ENCODE results near the gene DLG1. TPM values are rescaled to one million over a fixed set of nuclear protein-coding genes. Genes with fewer than 3 reads are reported as not detected.

The DLG1 gene
- total RNA-seq, 4 donors from 2014 or later, result 49.6 to 78.9 (median 76.2) TPM

DNA sequence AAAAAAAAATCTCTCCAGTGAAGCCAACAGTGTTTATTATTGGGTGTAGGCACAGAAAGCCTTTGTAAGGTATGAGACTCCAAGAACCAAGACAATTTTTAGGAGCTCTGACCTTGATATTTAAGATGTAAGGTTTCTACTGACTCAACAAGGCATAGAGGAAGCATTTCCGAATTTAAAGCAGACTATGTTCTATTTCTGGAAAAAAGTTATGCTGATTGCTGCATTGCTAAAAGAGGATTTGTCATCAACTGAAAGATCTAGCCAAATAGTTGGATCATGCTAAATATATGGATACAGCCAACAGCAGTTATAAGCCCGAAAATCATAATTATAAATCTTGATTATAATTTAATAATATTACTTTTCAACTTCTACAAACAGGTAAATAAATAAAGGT, 215.5 kb downstream of the DLG1 start:
- TF ChIP-seq, protein P1, sequence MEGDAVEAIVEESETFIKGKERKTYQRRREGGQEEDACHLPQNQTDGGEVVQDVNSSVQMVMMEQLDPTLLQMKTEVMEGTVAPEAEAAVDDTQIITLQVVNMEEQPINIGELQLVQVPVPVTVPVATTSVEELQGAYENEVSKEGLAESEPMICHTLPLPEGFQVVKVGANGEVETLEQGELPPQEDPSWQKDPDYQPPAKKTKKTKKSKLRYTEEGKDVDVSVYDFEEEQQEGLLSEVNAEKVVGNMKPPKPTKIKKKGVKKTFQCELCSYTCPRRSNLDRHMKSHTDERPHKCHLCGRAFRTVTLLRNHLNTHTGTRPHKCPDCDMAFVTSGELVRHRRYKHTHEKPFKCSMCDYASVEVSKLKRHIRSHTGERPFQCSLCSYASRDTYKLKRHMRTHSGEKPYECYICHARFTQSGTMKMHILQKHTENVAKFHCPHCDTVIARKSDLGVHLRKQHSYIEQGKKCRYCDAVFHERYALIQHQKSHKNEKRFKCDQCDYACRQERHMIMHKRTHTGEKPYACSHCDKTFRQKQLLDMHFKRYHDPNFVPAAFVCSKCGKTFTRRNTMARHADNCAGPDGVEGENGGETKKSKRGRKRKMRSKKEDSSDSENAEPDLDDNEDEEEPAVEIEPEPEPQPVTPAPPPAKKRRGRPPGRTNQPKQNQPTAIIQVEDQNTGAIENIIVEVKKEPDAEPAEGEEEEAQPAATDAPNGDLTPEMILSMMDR (IDR thresholded peaks at IDR 0.05; ENCODE audit: low read depth), result no peak

DNA sequence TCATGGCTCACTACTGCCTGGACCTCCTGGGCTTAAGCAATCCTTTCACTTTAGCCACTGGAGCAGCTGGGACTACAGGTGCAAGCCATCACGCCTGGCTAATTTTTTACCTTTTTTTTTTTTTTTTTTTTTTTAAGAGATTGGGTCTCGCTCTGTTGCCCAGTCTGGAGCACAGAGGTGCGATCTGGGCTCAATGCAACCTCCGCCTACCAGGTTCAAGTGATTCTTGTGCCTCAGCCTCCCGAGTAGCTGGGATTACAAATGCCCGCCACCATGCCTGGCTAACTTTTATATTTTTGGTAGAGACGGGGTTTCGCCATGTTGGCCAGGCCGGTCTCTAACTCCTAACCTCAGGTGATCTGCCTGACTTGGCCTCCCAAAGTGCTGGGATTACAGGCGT, 218.1 kb downstream of the DLG1 start:
- TF ChIP-seq, protein P1 (IDR thresholded peaks at IDR 0.05; ENCODE audit: low read depth), result no peak

DNA sequence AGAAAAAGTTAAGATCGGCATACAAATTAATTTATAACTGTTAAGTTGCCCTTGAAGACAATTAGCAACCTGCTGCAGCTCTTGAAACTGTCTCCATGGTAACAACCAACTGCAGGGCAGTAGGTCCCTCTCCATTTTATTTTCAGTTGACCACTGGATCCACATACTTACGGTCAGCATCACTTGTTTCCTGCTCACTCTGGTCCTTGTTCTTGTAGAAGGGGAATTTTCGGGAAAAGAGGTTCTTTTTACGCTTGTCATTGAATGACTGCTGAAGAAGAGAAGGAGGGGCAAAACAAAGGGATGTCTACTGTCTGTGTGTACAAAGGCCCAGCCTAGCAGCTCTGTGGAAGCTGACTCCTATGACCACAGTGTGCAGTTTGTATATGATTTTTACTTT, 222.0 kb downstream of the DLG1 start:
- TF ChIP-seq, protein P1 (IDR thresholded peaks at IDR 0.05; ENCODE audit: low read depth), result no peak

DNA sequence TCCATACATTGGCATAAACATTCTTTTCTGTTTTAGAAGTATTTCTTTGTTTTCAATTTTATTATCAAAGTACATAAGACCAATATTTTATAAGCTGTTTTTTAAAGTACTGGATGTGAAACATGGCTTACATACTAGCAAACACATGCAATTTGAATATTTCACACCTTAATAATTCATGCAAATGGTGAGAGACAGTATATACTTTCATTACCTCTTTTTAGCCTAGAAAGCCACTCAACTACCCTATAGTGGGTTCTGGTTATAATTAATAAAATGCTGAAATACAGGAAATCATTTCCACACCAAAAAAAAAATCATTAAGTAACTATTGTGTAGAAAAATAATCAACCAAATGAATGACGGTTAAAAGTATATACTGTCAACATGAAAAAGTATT, 230.3 kb downstream of the DLG1 start:
- TF ChIP-seq, protein P1 (IDR thresholded peaks at IDR 0.05; ENCODE audit: low read depth), result no peak

DNA sequence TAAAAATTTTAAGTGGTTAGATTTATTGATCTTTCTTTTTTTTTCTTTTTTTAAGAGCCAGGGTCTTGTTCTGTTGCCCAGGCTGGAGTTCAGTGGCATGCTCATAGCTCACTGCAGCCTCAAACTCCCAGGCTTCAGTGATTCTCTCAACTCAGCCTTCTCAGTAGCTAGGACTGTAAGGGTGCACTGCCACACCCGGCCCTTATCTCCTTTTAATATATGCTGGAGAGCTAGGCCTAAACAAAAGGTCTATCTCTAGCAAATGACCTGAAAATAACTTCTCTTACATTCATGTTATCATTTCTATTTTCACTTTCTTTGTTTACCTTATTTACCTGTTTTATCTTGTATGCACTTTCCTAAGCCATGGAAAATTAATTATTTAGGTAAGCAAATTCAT, 233.6 kb downstream of the DLG1 start:
- TF ChIP-seq, protein P1 (IDR thresholded peaks at IDR 0.05; ENCODE audit: low read depth), result no peak

DNA sequence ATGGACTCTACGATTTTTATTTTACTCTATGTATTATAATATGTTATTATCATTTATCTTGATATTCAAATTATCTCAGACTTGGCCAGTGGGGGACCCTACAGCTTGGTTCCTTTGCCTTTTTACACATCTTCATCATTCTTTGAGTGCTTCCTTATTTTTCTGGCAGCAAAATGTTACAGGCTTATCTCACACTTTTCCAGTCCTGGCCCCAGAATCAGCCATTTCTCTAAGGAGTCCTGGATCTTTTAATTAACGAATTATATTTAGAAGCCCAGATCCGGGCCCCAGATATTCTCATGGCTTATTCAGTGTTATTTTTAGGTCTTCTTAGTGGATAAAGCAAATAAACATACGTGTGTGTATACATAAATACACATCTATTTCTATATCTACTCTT, 236.0 kb downstream of the DLG1 start:
- TF ChIP-seq, protein P1 (IDR thresholded peaks at IDR 0.05; ENCODE audit: low read depth), result no peak

DNA sequence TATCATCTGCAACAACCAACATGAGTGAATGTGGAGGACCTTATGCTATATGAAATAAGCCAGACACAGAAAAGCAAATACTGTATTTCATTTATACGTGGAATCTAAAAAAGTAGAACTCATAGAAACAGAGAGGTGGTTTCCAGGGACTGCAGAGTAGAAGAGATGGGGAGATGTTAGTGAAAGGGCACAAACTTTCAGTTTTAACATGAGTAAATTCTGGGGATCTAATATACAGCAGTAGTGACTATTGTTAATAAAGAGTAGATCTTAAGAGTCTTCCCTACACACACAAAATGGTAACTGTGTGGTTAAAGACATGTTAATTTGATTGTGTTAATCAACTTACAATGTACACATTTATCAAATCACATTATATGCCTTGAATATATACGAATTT, 247.9 kb downstream of the DLG1 start:
- TF ChIP-seq, protein P1 (IDR thresholded peaks at IDR 0.05; ENCODE audit: low read depth), result no peak

All from subcutaneous adipose tissue (tissue), 4 donors.